ENCODE results near the gene RBFOX2.

GRCh38 chr22:35868938-35869337, 159.7 kb downstream of the RBFOX2 start:
- TF ChIP-seq CTCF (conservative IDR thresholded peaks at IDR 0.05; ENCODE audit: low read length) (no peak), EZH2phosphoT487 (IDR thresholded peaks at IDR 0.05; ENCODE audit: borderline replicate concordance, low read depth, low read length) (no peak)

Measured in OCI-LY7 (cell line).